SIG-M5 treated with dmso at 0.1 percent for 504 hours (cell line): ENCODE measurements around the gene LHX3.
A peak's percentile ranks its signal among the peaks of the same experiment; 100 is the strongest.
"Not testable (repeated sequence)": the region's sequence is repeated elsewhere in the genome, so short reads cannot be mapped to it uniquely, and the experiment has no call there.

Source experiments
- DNase-seq: peaks from one replicate; lab custom pipeline; 2025; ENCODE audit not compliant: unreplicated experiment; lab: John Stamatoyannopoulos, UW

LHX3 gene

GRCh38 chr9:136242248-136242647 is 37.3 kb upstream of the LHX3 start:
- no peak for DNase-seq

- DNase-seq, result no peak
Observed at GRCh38 chr9:136241542-136241941, 36.6 kb upstream of the LHX3 start.

GRCh38 chr9:136240941-136241340 is 36.0 kb upstream of the LHX3 start:
- DNase-seq, result no peak

GRCh38 chr9:136239983-136240330 is 35.0 kb upstream of the LHX3 start:
- peak; percentile 49 for DNase-seq

- DNase-seq, result no peak
Observed at GRCh38 chr9:136239135-136239982, 34.4 kb upstream of the LHX3 start.

GRCh38 chr9:136238342-136238732 is 33.4 kb upstream of the LHX3 start:
- DNase-seq, result no peak

- DNase-seq, result no peak
Observed at GRCh38 chr9:136237486-136238341, 32.8 kb upstream of the LHX3 start.

GRCh38 chr9:136236471-136237410 is 31.8 kb upstream of the LHX3 start:
- not testable (repeated sequence) for DNase-seq

GRCh38 chr9:136235709-136236455 is 31.0 kb upstream of the LHX3 start:
- no peak for DNase-seq

GRCh38 chr9:136235171-136235570 is 30.2 kb upstream of the LHX3 start:
- no peak for DNase-seq

- DNase-seq, result no peak
Observed at GRCh38 chr9:136234597-136234996, 29.7 kb upstream of the LHX3 start.

GRCh38 chr9:136233868-136234267 is 28.9 kb upstream of the LHX3 start:
- no peak for DNase-seq

- no peak for DNase-seq
Observed at GRCh38 chr9:136233411-136233810, 28.5 kb upstream of the LHX3 start.

GRCh38 chr9:136232969-136233368 is 28.0 kb upstream of the LHX3 start:
- no peak for DNase-seq

- no peak for DNase-seq
Observed at GRCh38 chr9:136231478-136232297, 26.8 kb upstream of the LHX3 start.

- no peak for DNase-seq
Observed at GRCh38 chr9:136230773-136231172, 25.8 kb upstream of the LHX3 start.

- no peak for DNase-seq
Observed at GRCh38 chr9:136230365-136230764, 25.4 kb upstream of the LHX3 start.

- DNase-seq, result no peak
Observed at GRCh38 chr9:136229096-136230065, 24.5 kb upstream of the LHX3 start.
